HG03045 (cell line): Measurements from ENCODE around the gene KLK2.

Experiments
- ATAC-seq: cut with Tn5 transposase; IDR thresholded peaks from one replicate; pipeline ENCODE4 v1.9.1; 2021; ENCODE audit warnings: mild to moderate bottlenecking, moderate library complexity; ENCODE audit not compliant: unreplicated experiment

Gene KLK2

DNA sequence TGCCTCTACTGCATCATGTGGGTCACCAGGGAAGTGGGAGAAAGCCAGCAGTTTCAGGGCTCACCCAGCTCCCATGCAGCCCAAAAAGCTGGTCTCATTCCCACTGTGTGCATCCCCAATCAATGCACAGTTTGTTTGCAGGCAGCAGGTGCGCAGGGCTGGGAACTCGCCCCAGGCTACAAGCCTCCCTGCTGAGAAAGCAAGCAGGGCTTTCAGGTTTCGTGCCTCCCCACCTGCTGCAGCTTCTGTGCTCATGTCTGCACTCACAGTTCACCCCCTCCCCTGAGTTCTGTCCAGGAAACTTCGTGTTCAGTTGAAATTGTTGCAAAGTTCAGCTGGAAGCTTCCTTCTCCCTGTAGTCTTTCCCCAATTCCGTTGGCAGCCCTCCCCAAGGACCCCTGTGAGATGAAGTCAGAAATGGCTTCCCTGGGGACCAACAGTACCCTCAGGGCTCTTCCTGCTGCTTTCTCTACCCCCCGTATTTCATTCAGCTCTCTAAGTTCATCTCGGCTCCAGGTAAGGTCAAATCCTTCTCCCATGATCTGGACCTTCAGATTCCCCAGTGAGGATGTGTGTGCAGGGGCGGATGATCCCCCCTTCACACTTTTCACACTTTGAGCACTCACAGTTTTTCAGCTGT, 28.8 kb upstream of the KLK2 start:
- no peak for ATAC-seq

DNA sequence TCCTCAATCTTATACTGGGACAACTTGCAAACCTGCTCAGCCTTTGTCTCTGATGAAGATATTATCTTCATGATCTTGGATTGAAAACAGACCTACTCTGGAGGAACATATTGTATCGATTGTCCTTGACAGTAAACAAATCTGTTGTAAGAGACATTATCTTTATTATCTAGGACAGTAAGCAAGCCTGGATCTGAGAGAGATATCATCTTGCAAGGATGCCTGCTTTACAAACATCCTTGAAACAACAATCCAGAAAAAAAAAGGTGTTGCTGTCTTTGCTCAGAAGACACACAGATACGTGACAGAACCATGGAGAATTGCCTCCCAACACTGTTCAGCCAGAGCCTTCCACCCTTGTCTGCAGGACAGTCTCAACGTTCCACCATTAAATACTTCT, 22.5 kb upstream of the KLK2 start:
- no peak for ATAC-seq

DNA sequence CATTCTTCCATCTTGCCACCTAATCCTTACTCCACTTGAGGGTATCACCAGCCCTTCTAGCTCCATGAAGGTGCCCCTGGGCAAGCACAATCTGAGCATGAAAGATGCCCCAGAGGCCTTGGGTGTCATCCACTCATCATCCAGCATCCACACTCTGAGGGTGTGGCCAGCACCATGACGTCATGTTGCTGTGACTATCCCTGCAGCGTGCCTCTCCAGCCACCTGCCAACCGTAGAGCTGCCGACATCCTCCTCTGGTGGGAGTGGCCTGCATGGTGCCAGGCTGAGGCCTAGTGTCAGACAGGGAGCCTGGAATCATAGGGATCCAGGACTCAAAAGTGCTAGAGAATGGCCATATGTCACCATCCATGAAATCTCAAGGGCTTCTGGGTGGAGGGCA, 21.6 kb upstream of the KLK2 start:
- ATAC-seq: no peak

DNA sequence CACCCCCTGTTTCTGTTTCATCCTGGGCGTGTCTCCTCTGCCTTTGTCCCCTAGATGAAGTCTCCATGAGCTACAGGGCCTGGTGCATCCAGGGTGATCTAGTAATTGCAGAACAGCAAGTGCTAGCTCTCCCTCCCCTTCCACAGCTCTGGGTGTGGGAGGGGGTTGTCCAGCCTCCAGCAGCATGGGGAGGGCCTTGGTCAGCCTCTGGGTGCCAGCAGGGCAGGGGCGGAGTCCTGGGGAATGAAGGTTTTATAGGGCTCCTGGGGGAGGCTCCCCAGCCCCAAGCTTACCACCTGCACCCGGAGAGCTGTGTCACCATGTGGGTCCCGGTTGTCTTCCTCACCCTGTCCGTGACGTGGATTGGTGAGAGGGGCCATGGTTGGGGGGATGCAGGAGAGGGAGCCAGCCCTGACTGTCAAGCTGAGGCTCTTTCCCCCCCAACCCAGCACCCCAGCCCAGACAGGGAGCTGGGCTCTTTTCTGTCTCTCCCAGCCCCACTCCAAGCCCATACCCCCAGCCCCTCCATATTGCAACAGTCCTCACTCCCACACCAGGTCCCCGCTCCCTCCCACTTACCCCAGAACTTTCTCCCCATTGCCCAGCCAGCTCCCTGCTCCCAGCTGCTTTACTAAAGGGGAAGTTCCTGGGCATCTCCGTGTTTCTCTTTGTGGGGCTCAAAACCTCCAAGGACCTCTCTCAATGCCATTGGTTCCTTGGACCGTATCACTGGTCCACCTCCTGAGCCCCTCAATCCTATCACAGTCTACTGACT, 18.4 kb upstream of the KLK2 start, which contains the start of gene KLK3:
TSS of gene KLK3 (plus strand) at position 280 of the 775 bp plus-strand sequence. CDS start at position 321, 41 bp downstream.
- ATAC-seq: no peak

DNA sequence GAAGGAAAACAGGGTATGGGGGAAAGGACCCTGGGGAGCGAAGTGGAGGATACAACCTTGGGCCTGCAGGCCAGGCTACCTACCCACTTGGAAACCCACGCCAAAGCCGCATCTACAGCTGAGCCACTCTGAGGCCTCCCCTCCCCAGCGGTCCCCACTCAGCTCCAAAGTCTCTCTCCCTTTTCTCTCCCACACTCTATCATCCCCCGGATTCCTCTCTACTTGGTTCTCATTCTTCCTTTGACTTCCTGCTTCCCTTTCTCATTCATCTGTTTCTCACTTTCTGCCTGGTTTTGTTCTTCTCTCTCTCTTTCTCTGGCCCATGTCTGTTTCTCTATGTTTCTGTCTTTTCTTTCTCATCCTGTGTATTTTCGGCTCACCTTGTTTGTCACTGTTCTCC, 15.9 kb upstream of the KLK2 start:
- ATAC-seq: no peak

DNA sequence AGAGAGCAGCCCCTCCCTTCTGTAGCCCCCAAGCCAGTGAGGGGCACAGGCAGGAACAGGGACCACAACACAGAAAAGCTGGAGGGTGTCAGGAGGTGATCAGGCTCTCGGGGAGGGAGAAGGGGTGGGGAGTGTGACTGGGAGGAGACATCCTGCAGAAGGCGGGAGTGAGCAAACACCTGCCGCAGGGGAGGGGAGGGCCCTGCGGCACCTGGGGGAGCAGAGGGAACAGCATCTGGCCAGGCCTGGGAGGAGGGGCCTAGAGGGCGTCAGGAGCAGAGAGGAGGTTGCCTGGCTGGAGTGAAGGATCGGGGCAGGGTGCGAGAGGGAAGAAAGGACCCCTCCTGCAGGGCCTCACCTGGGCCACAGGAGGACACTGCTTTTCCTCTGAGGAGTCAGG, 14.4 kb upstream of the KLK2 start:
- ATAC-seq: no peak

DNA sequence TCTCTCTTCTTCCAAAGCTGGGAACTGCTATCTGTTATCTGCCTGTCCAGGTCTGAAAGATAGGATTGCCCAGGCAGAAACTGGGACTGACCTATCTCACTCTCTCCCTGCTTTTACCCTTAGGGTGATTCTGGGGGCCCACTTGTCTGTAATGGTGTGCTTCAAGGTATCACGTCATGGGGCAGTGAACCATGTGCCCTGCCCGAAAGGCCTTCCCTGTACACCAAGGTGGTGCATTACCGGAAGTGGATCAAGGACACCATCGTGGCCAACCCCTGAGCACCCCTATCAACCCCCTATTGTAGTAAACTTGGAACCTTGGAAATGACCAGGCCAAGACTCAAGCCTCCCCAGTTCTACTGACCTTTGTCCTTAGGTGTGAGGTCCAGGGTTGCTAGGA, 13.4 kb upstream of the KLK2 start:
- ATAC-seq: no peak

DNA sequence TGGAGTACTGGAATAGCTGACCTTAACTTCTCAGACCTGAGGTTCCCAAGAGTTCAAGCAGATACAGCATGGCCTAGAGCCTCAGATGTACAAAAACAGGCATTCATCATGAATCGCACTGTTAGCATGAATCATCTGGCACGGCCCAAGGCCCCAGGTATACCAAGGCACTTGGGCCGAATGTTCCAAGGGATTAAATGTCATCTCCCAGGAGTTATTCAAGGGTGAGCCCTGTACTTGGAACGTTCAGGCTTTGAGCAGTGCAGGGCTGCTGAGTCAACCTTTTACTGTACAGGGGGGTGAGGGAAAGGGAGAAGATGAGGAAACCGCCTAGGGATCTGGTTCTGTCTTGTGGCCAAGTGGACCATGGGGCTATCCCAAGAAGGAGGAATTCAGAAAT, 12.2 kb upstream of the KLK2 start:
- no peak for ATAC-seq

DNA sequence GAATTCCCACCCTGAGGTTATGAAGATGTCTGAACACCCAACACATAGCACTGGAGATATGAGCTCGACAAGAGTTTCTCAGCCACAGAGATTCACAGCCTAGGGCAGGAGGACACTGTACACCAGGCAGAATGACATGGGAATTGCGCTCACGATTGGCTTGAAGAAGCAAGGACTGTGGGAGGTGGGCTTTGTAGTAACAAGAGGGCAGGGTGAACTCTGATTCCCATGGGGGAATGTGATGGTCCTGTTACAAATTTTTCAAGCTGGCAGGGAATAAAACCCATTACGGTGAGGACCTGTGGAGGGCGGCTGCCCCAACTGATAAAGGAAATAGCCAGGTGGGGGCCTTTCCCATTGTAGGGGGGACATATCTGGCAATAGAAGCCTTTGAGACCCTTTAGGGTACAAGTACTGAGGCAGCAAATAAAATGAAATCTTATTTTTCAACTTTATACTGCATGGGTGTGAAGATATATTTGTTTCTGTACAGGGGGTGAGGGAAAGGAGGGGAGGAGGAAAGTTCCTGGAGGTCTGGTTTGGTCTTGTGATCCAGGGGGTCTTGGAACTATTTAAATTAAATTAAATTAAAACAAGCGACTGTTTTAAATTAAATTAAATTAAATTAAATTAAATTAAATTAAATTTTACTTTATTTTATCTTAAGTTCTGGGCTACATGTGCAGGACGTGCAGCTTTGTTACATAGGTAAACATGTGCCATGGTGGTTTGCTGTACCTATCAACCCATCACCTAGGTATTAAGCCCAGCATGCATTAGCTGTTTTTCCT, 11.5 kb upstream of the KLK2 start:
- ATAC-seq: no peak

DNA sequence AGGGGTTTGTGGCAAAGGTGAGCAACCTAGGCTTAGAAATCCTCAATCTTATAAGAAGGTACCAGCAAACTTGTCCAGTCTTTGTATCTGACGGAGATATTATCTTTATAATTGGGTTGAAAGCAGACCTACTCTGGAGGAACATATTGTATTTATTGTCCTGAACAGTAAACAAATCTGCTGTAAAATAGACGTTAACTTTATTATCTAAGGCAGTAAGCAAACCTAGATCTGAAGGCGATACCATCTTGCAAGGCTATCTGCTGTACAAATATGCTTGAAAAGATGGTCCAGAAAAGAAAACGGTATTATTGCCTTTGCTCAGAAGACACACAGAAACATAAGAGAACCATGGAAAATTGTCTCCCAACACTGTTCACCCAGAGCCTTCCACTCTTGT, 3.8 kb upstream of the KLK2 start:
- no peak for ATAC-seq

DNA sequence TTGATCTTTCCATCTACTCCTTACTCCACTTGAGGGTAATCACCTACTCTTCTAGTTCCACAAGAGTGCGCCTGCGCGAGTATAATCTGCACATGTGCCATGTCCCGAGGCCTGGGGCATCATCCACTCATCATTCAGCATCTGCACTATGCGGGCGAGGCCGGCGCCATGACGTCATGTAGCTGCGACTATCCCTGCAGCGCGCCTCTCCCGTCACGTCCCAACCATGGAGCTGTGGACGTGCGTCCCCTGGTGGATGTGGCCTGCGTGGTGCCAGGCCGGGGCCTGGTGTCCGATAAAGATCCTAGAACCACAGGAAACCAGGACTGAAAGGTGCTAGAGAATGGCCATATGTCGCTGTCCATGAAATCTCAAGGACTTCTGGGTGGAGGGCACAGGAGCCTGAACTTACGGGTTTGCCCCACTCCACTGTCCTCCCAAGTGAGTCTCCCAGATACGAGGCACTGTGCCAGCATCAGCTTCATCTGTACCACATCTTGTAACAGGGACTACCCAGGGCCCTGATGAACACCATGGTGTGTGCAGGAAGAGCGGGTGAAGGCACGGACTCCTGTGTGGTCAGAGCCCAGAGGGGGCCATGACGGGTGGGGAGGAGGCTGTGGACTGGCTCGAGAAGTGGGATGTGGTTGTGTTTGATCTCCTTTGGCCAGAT, 2.7 kb upstream of the KLK2 start:
- no peak for ATAC-seq

DNA sequence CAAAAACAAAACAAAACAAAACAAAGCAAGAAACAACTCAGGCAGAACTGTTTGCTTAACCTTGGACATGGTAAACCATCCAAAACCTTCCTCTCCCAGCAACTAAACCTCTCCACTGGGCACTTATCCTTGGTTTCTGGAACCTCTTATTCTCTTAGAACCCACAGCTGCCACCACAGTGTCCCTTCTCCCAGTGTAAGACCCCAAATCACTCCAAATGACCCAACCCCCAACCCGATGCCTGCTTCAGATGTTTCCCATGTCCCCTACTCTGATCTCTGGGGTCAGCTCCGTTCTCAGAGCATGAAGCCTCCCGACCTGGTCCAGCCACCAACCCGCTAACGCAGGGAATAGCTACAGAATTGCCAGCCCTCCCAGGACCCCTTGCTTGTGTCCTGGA, 972 bp downstream of the KLK2 start:
- no peak for ATAC-seq

DNA sequence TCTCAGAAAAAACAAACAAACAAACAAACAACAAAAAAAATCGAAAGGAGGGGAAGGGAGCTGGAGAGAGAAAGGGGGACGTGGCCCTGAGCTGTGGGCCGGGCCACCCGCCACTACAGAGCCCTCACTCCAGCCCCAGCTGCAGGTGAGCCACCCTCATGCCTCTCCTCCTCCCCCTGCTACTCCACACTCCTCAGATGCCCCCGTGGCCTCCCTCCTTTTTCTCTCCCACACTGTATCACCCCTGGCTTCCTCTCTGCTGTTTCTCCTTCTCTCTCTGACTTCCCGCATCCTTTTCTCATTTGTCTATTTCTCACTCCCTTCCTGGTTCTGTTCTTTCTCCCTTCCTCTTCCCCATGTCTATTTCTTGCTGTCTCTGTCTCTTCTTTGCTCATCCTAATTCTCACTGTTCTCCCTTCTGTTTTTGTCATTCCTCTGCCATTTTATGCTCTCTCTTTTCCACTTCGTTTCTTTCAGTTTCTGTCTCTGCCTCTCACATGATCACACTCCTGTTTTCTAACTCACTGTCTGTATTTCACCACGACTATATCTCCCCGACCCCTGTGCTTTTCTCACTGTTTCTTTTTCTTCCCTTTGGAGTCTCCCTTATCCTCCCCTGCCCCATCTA, 2.7 kb downstream of the KLK2 start:
- ATAC-seq: no peak

DNA sequence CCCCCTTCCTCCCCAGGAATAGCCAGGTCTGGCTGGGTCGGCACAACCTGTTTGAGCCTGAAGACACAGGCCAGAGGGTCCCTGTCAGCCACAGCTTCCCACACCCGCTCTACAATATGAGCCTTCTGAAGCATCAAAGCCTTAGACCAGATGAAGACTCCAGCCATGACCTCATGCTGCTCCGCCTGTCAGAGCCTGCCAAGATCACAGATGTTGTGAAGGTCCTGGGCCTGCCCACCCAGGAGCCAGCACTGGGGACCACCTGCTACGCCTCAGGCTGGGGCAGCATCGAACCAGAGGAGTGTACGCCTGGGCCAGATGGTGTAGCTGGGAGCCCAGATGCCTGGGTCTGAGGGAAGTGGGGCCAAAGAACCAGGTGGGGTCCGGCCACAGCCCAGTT, 3.2 kb downstream of the KLK2 start:
- no peak for ATAC-seq

DNA sequence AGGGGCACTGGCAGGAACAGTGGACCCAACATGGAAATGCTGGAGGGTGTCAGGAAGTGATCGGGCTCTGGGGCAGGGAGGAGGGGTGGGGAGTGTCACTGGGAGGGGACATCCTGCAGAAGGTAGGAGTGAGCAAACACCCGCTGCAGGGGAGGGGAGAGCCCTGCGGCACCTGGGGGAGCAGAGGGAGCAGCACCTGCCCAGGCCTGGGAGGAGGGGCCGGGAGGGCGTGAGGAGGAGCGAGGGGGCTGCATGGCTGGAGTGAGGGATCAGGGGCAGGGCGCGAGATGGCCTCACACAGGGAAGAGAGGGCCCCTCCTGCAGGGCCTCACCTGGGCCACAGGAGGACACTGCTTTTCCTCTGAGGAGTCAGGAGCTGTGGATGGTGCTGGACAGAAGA, 4.1 kb downstream of the KLK2 start:
- ATAC-seq: no peak

DNA sequence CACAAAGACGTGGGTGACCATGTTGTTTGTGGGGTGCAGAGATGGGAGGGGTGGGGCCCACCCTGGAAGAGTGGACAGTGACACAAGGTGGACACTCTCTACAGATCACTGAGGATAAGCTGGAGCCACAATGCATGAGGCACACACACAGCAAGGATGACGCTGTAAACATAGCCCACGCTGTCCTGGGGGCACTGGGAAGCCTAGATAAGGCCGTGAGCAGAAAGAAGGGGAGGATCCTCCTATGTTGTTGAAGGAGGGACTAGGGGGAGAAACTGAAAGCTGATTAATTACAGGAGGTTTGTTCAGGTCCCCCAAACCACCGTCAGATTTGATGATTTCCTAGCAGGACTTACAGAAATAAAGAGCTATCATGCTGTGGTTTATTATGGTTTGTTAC, 5.6 kb downstream of the KLK2 start:
- ATAC-seq: no peak

DNA sequence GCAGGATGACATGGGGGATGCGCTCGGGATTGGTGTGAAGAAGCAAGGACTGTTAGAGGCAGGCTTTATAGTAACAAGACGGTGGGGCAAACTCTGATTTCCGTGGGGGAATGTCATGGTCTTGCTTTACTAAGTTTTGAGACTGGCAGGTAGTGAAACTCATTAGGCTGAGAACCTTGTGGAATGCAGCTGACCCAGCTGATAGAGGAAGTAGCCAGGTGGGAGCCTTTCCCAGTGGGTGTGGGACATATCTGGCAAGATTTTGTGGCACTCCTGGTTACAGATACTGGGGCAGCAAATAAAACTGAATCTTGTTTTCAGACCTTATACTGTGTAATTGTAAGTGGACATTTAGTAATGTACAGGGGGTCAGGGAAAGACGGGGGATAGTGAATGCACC, 7.0 kb downstream of the KLK2 start:
- ATAC-seq: no peak

DNA sequence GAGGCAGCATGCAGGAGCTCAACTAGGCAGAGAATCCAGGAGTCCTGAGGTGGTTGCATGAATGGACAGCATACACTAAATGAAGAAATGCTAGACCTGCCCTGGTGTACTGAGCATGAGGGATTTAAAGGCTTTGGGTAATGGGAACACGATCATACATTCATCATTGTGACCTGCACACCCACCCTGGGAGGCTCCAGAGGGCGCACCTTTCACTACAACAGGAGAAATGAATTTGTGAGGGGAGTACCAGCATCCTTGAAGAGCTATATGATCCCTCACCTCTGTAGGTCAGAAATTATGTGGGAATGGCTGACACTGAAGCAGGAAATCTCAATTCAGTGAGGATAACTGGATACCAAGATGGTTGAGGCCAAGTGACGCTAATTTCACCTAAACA, 8.9 kb downstream of the KLK2 start:
- ATAC-seq: no peak

DNA sequence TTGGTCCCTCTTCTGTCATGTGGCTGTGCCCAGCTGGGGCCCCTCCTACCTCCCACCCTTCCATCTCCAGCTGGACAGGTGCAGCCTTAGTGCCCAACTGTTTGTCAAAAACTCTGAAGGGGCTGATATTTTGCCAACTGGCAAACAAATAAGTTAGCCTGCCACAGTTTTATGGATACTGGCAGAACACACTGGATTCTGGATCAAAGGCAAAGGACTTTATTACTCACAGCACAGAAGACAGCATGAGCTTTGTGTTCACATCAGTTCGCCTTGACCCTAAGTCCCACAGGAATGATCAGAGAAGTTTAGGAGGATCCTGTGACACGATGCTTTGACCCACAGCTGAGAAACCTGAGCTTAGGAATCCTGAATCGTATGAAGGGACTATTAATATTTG, 16.4 kb downstream of the KLK2 start:
- ATAC-seq: no peak

DNA sequence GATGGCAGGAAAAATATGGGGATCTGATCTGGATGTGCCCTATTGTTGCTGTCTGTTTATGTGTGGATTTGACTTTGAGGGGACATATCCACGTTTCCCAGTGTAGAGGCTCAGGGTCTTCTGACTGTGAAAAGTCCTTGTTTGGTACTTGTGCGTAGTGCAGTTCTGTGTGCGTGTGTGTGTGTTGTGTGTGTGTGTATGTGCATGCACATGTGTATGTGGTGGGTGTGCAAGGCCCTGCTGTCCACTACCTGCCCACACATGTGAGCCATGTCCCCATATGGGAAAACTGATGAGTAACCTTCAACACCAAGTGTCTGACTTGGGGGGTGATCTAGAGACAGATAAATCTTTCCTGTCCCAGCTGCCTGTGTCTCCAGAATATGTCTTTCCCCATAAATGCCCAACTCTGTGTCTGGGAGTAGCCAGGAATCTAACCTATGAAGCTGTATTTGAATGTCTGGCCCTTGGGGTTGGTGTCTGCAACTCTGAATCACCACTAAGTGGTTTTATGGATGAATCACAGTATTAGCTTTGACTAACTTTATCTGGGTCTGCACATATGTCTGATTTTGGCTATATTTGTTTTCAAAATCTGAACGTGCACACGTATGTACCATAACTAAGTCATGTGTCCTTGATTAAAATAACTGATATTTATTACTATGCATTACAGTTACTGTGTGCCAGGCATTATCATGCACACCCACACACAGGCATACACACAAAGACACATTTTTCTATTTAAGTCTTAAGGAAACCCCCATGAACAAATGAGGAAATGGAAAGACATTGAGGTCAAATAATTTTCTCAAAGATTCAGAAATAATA, 17.4 kb downstream of the KLK2 start:
- ATAC-seq: no peak
